HepG2 (cell line): ENCODE measurements around the gene MCC. TPM values are rescaled to one million over a fixed set of nuclear protein-coding genes. Genes with fewer than 3 reads are reported as not detected.

ENCODE experiments used
- ATAC-seq: fragments of 200-7000 bp; cut with Tn5 transposase; 3 replicates; pipeline ENCODE4 v1.9.1; 2020; ENCODE audit warnings: mild to moderate bottlenecking, moderate library complexity
- BruUV-seq: library from RNA; stranded (reverse); fragments of 400-500 nt; replicated peaks from 2 replicates; lab custom pipeline; 2021; lab: Mats Ljungman, UMichigan
- CTCF ChIA-PET: fragments of 300-600 bp; formaldehyde crosslinking; extraction: SDS; loops from one replicate; lab custom pipeline; 2021; ENCODE audit warnings: low total read pairs, inconsistent platforms, low intra/inter-chr PET ratio; lab: Yijun Ruan, JAX
- POLR2A ChIA-PET: fragments of 350-600 bp; sonication (Branson Sonifier 250); formaldehyde crosslinking; loops from one replicate; lab custom pipeline; 2020; ENCODE audit warnings: antibody characterized with exemption, inconsistent platforms; lab: Yijun Ruan, JAX
- DNase-seq: peaks from one replicate; pipeline ENCODE4 v3.0.0-alpha.2; 2015; ENCODE audit warnings: low spot score
- FAIRE-seq: peaks from 3 replicates; lab custom pipeline; 2011; peaks lifted over from hg19 to GRCh38; lab: Jason Lieb, UNC
- H2AFZ ChIP-seq: one replicate; pipeline ENCODE4 v1.6.1; 2011; ENCODE audit warnings: low read length, inconsistent platforms
- H3K27ac ChIP-seq: fragments of 300-600 bp; 3 replicates; pipeline ENCODE4 v1.8.0; 2011; ENCODE audit warnings: mixed run types, mild to moderate bottlenecking, mixed read lengths, low read length, inconsistent platforms; ENCODE audit not compliant: insufficient read depth; ENCODE audit errors: extremely low read length
- H3K27me3 ChIP-seq, 2 experiments: fragments of 200-600 bp in 1 of 2; 2 replicates in 1 of 2; 3 replicates in 1 of 2; pipeline versions ENCODE4 v1.6.0 to v1.8.0; 2011; ENCODE audit warnings: low read length in 2 of 2, mild to moderate bottlenecking in 2 of 2, moderate library complexity in 2 of 2, inconsistent platforms in 1 of 2; ENCODE audit not compliant: insufficient read depth in 2 of 2, control insufficient read depth in 1 of 2
- H3K36me3 ChIP-seq, 2 experiments: fragments of 200-600 bp in 1 of 2; replicated peaks in 1 of 2; 2 replicates in 1 of 2; 3 replicates in 1 of 2; pipeline versions ENCODE4 v1.5.1 to v1.8.0; 2011; ENCODE audit warnings: low read length in 2 of 2, inconsistent platforms in 1 of 2; ENCODE audit not compliant: insufficient read depth in 2 of 2, control insufficient read depth in 1 of 2
- H3K4me1 ChIP-seq: 2 replicates; pipeline ENCODE4 v1.5.1; 2012; ENCODE audit warnings: low read length, inconsistent platforms; ENCODE audit not compliant: insufficient read depth
- H3K4me2 ChIP-seq: 2 replicates; pipeline ENCODE4 v1.6.0; 2011; ENCODE audit warnings: low read depth, low read length, inconsistent platforms
- H3K4me3 ChIP-seq, 3 experiments: fragments of 200-600 bp in 1 of 3; sonication (generic), shearing (Covaris generic) in 1 of 3; replicated peaks in 1 of 3; 2 replicates each; pipeline ENCODE4 v1.5.1; 2011 to 2016; ENCODE audit warnings: low read length in 3 of 3, inconsistent platforms in 2 of 3, low read depth in 2 of 3, mild to moderate bottlenecking in 2 of 3, control low read depth in 1 of 3, mixed read lengths in 1 of 3; ENCODE audit not compliant: insufficient read depth in 1 of 3
- H3K79me2 ChIP-seq: one replicate; pipeline ENCODE4 v1.6.1; 2011; ENCODE audit warnings: low read length, inconsistent platforms; ENCODE audit not compliant: insufficient read depth
- H3K9ac ChIP-seq: 2 replicates; pipeline ENCODE4 v1.6.0; 2011; ENCODE audit warnings: mild to moderate bottlenecking, low read depth, low read length, inconsistent platforms; ENCODE audit not compliant: insufficient read depth
- H3K9me3 ChIP-seq: 2 replicates; pipeline ENCODE4 v1.5.1; 2012; ENCODE audit warnings: mild to moderate bottlenecking, low read length
- H4K20me1 ChIP-seq: 2 replicates; pipeline ENCODE4 v1.6.0; 2011; ENCODE audit warnings: inconsistent platforms, mild to moderate bottlenecking, low read length, moderate library complexity; ENCODE audit not compliant: insufficient read depth
- ARNT2 ChIP-seq: sonication (generic); formaldehyde crosslinking; IDR thresholded peaks from 2 replicates; pipeline ENCODE4 v1.8.0; 2022; ENCODE audit warnings: mild to moderate bottlenecking, low read depth, missing genetic modification reagents, moderate library complexity
- ATF3 ChIP-seq: sonication (generic); formaldehyde crosslinking; IDR thresholded peaks from 2 replicates; pipeline ENCODE4 v1.4.0; 2020; ENCODE audit warnings: missing genetic modification reagents
- ESRRA ChIP-seq: sonication (generic); formaldehyde crosslinking; IDR thresholded peaks from 2 replicates; pipeline ENCODE4 v1.5.1; 2020; ENCODE audit warnings: mild to moderate bottlenecking, low read depth, missing genetic modification reagents
- ETS1 ChIP-seq: sonication (generic); formaldehyde crosslinking; IDR thresholded peaks from 2 replicates; pipeline ENCODE4 v1.4.0; 2020; ENCODE audit warnings: missing genetic modification reagents
- KDM2A ChIP-seq: sonication (generic); formaldehyde crosslinking; IDR thresholded peaks from 2 replicates; pipeline ENCODE4 v1.4.0; 2020; ENCODE audit warnings: low read depth, missing genetic modification reagents, borderline replicate concordance
- KLF6 ChIP-seq: IDR thresholded peaks from 2 replicates; pipeline ENCODE4 v1.8.0; 2016; ENCODE audit warnings: missing biosample characterization, missing genetic modification reagents
- MAZ ChIP-seq, 2 experiments: sonication (generic) in 1 of 2; formaldehyde crosslinking in 1 of 2; IDR thresholded peaks; 2 replicates each; pipeline versions ENCODE4 v1.5.0 to v1.6.1; 2012 to 2020; ENCODE audit warnings: low read depth in 2 of 2, mild to moderate bottlenecking in 2 of 2, borderline replicate concordance in 1 of 2, improper control_type of control experiment in 1 of 2, low read length in 1 of 2, missing genetic modification reagents in 1 of 2, moderate library complexity in 1 of 2
- MBD4 ChIP-seq: IDR thresholded peaks from 2 replicates; pipeline ENCODE4 v1.6.1; 2012; ENCODE audit warnings: low read length, inconsistent platforms, borderline replicate concordance
- MXI1 ChIP-seq: IDR thresholded peaks from 3 replicates; pipeline ENCODE4 v1.6.1; 2012; ENCODE audit warnings: low read depth, low read length, inconsistent platforms, borderline replicate concordance
- SALL2 ChIP-seq: sonication (generic); formaldehyde crosslinking; IDR thresholded peaks from 2 replicates; pipeline ENCODE4 v1.8.1; 2023; ENCODE audit warnings: mild to moderate bottlenecking, missing genetic modification reagents, inconsistent platforms
- SNAPC2 ChIP-seq: sonication (generic); formaldehyde crosslinking; IDR thresholded peaks from 2 replicates; pipeline ENCODE4 v1.8.1; 2022; ENCODE audit warnings: mild to moderate bottlenecking, missing genetic modification reagents
- SOX13 ChIP-seq, 3 experiments: fragments of 450-650 bp in 1 of 3; sonication (generic) in 1 of 3; formaldehyde crosslinking in 1 of 3; IDR thresholded peaks in 2 of 3; conservative IDR thresholded peaks in 1 of 3; 2 replicates each; pipeline versions ENCODE4 v1.5.0 to v1.6.1; 2016 to 2020; ENCODE audit warnings: antibody characterized with exemption in 1 of 3, mild to moderate bottlenecking in 1 of 3, missing compliant biosample characterization in 1 of 3, missing genetic modification reagents in 1 of 3, moderate library complexity in 1 of 3
- TRIM22 ChIP-seq: fragments of 450-650 bp; IDR thresholded peaks from 2 replicates; pipeline ENCODE4 v1.6.1; 2017
- ZBTB2 ChIP-seq: sonication (generic); formaldehyde crosslinking; IDR thresholded peaks from 2 replicates; pipeline ENCODE4 v1.8.0; 2022; ENCODE audit warnings: low read depth, missing genetic modification reagents
- ZMYM2 ChIP-seq: sonication (generic); formaldehyde crosslinking; IDR thresholded peaks from 2 replicates; pipeline ENCODE4 v1.8.0; 2022; ENCODE audit warnings: mild to moderate bottlenecking, missing genetic modification reagents
- ZNF225 ChIP-seq: sonication (generic); formaldehyde crosslinking; IDR thresholded peaks from 2 replicates; pipeline ENCODE4 v1.4.0; 2020; ENCODE audit warnings: mild to moderate bottlenecking, missing genetic modification reagents
- ZNF317 ChIP-seq: sonication (generic); formaldehyde crosslinking; IDR thresholded peaks from 2 replicates; pipeline ENCODE4 v1.5.0; 2020; ENCODE audit warnings: mild to moderate bottlenecking, missing genetic modification reagents
- ZNF576 ChIP-seq: sonication (generic); formaldehyde crosslinking; IDR thresholded peaks from 2 replicates; pipeline ENCODE4 v1.4.0; 2020; ENCODE audit warnings: mild to moderate bottlenecking, missing genetic modification reagents
- ZNF580 ChIP-seq: IDR thresholded peaks from 2 replicates; pipeline ENCODE4 v1.6.1; 2016; ENCODE audit warnings: low read depth, borderline replicate concordance
- ZSCAN20 ChIP-seq: sonication (generic); formaldehyde crosslinking; IDR thresholded peaks from 2 replicates; pipeline ENCODE4 v1.4.0; 2020; ENCODE audit warnings: missing genetic modification reagents, mild to moderate bottlenecking, borderline replicate concordance
- WGBS: methylation state at CpG from one replicate; pipeline ENCODE4 v1.1.6; 2017; ENCODE audit warnings: low lambda C conversion rate; 5-methylcytosine and 5-hydroxymethylcytosine counted together
- in situ Hi-C: cut with HindIII; loops from 2 replicates; pipeline ENCODE4 v1.10.0; 2017; ENCODE audit warnings: low pct_unique_long_range_greater_than_20kb; ENCODE audit not compliant: extremely low pct_ligation_motif_present
- intact Hi-C: fragments of 100-400 bp; cut with micrococcal nuclease; formaldehyde crosslinking; loops from one replicate; pipeline ENCODE4 v1.10.0; 2022; ENCODE audit not compliant: unreplicated experiment
- polyA plus RNA-seq, 8 experiments: library from polyadenylated mRNA; depleted of rRNA in 3 of 8; stranded (reverse) in 7 of 8; unstranded in 1 of 8; fragments of >200 nt; fragmentation: Illumina TruSeq in 4 of 8; extraction: Trizol in 4 of 8; gene quantifications; 2 replicates each; pipeline versions ENCODE4 v1.2.1 to v1.2.3, GENCODE V29; 2011 to 2016; ENCODE audit warnings: low read depth in 4 of 8, missing spikeins in 1 of 8, mixed read lengths in 1 of 8; ENCODE audit not compliant: insufficient read depth in 1 of 8
- total RNA-seq, 5 experiments: library from RNA; depleted of rRNA; stranded (reverse); fragments of >200 nt; fragmentation: Illumina TruSeq; extraction: Trizol; gene quantifications; 2 replicates each; pipeline ENCODE4 v1.2.3, GENCODE V29; 2016; ENCODE audit warnings: low read depth in 1 of 5

The MCC gene
- total and polyA plus RNA-seq, 2 of the 13 experiments (the other 11 are each of a cell fraction or from before 2014, with no cell fraction given): 0.55 to 2.4 TPM

GRCh38 chr5:113267361-113267900 is 220.8 kb downstream of the MCC start:
- POLR2A ChIA-PET: no interaction called here
- no peaks in the 10 kb centered on the region for H3K79me2 ChIP-seq
- no peaks in the 10 kb centered on the region for H3K36me3 ChIP-seq
- FAIRE-seq: no peak
- WGBS: 5% methylated on average over 6 of the region's 6 CpGs
- no peaks in the 10 kb centered on the region for H4K20me1 ChIP-seq
- H3K27me3 ChIP-seq: no peaks in the 10 kb centered on the region
- BruUV-seq: no TSS peak
- no peaks in the 10 kb centered on the region for H3K9me3 ChIP-seq
- H2AFZ ChIP-seq: no peak overlapping the region
- H3K9ac ChIP-seq: no peak overlapping the region
- no peak for ATAC-seq
- TF ChIP-seq SALL2 (CRISPR knock-in tag): no peak
- TF ChIP-seq ZNF576 (CRISPR knock-in tag): no peak
- no peak for TF ChIP-seq ZNF225
- TF ChIP-seq KDM2A: no peak
- no peak for TF ChIP-seq ZBTB2
- no peak for TF ChIP-seq SNAPC2
- TF ChIP-seq ZSCAN20 (CRISPR knock-in tag): no peak
- TF ChIP-seq ZNF317: no peak
- TF ChIP-seq ZNF580 (CRISPR knock-in tag): no peak
- TF ChIP-seq ETS1 (CRISPR knock-in tag): no peak
- TF ChIP-seq SOX13 (IDR thresholded peaks at IDR 0.05): no peak
- TF ChIP-seq SOX13 (CRISPR knock-in tag; conservative IDR thresholded peaks at IDR 0.05 in 1 of 2, IDR thresholded peaks at IDR 0.05 in 1 of 2): no peak
- no peak for TF ChIP-seq ATF3 (CRISPR knock-in tag)
- no peak for TF ChIP-seq TRIM22
- TF ChIP-seq MAZ (IDR thresholded peaks at IDR 0.05; ENCODE audit: borderline replicate concordance, low read depth, low read length): no peak
- TF ChIP-seq MAZ (CRISPR knock-in tag; IDR thresholded peaks at IDR 0.05; ENCODE audit: low read depth): no peak
- TF ChIP-seq ESRRA: no peak
- no peak for TF ChIP-seq ZMYM2
- no peak for TF ChIP-seq MXI1
- no peak for TF ChIP-seq ARNT2 (CRISPR knock-in tag)
- TF ChIP-seq KLF6 (CRISPR knock-in tag): no peak
- TF ChIP-seq MBD4: no peak
- TF ChIP-seq, all 625 proteins: peak for 0
- intact Hi-C loops (no loop called here), in situ Hi-C loops (no loop called here)
- no peak for DNase-seq
- Histone ChIP-seq H3K4me1 (no peaks in the 10 kb centered on the region), H3K4me2 (no peak overlapping the region), H3K27ac (no peak overlapping the region), H3K4me3 (no peak overlapping the region)
- CTCF ChIA-PET: no interaction called here
